ENCODE data around the gene OR4X1.
"Not testable (repeated sequence)": the region's sequence is repeated elsewhere in the genome, so short reads cannot be mapped to it uniquely, and the experiment has no call there.

The OR4X1 gene

GRCh38 chr11:48263423-48263911 is at the start of gene OR4X1:
OR4X1 (plus strand) TSS chr11:48263861; CDS start chr11:48263861, 0 bp downstream.
- no peak for DNase-seq (ENCODE audit: low read depth in 2 of 3, low spot score in 2 of 3)

GRCh38 chr11:48216510-48216909 is 47.2 kb upstream of the OR4X1 start, which contains the start of gene OR4B1:
OR4B1 (plus strand) TSS chr11:48216810; CDS start chr11:48216810, 0 bp downstream.
- DNase-seq (ENCODE audit: low read depth in 2 of 3, low spot score in 2 of 3): no peak

- DNase-seq (ENCODE audit: low read depth in 2 of 3, low spot score in 2 of 3): no peak
These were observed 34.9 kb upstream of the OR4X1 start for GRCh38 chr11:48228761-48229160.

GRCh38 chr11:48230057-48230456 is 33.6 kb upstream of the OR4X1 start:
- DNase-seq (ENCODE audit: low read depth in 2 of 3, low spot score in 2 of 3): not testable (repeated sequence)

- no peak for DNase-seq (ENCODE audit: low read depth in 2 of 3, low spot score in 2 of 3)
These were observed 25.9 kb upstream of the OR4X1 start for GRCh38 chr11:48237727-48238126.

- DNase-seq (ENCODE audit: low read depth in 2 of 3, low spot score in 2 of 3): no peak
These were observed 21.2 kb upstream of the OR4X1 start for GRCh38 chr11:48242501-48242900.

- DNase-seq (ENCODE audit: low read depth in 2 of 3, low spot score in 2 of 3): no peak
These were observed 18.9 kb upstream of the OR4X1 start, which contains the start of gene OR4X2 for GRCh38 chr11:48244804-48245203. OR4X2 (plus strand) TSS chr11:48245104; CDS start chr11:48245104, 0 bp downstream.

GRCh38 chr11:48248902-48249301 is 14.8 kb upstream of the OR4X1 start:
- no peak for DNase-seq (ENCODE audit: low read depth in 2 of 3, low spot score in 2 of 3)

GRCh38 chr11:48261600-48261999 is 2.1 kb upstream of the OR4X1 start:
- no peak for DNase-seq (ENCODE audit: low read depth in 2 of 3, low spot score in 2 of 3)

GRCh38 chr11:48270621-48271020 is 7.0 kb downstream of the OR4X1 start:
- no peak for DNase-seq (ENCODE audit: low read depth in 2 of 3, low spot score in 2 of 3)

- no peak for DNase-seq (ENCODE audit: low read depth in 2 of 3, low spot score in 2 of 3)
These were observed 8.9 kb downstream of the OR4X1 start for GRCh38 chr11:48272606-48273005.

GRCh38 chr11:48305923-48306322 is 42.3 kb downstream of the OR4X1 start, which contains the start of gene OR4S1:
OR4S1 (plus strand) TSS chr11:48306223; CDS start chr11:48306223, 0 bp downstream.
- no peak for DNase-seq (ENCODE audit: low read depth in 2 of 3, low spot score in 2 of 3)

GRCh38 chr11:48307760-48308386 is 44.2 kb downstream of the OR4X1 start:
- DNase-seq (ENCODE audit: low read depth in 2 of 3, low spot score in 2 of 3): peak in 2 of 3 experiments; percentile 29 to 51

GRCh38 chr11:48313590-48313989 is 49.9 kb downstream of the OR4X1 start:
- DNase-seq (ENCODE audit: low read depth in 2 of 3, low spot score in 2 of 3): not testable (repeated sequence)

Data from activated CD8-positive, alpha-beta memory T cell treated with anti-CD3 and anti-CD28 coated beads for 48 hours (primary cell).